MM.1S (cell line): ENCODE results near the gene MRRF.

Experiments
- DNase-seq: peaks from one replicate; pipeline ENCODE4 v3.0.0-alpha.2; 2015
- H2AFZ ChIP-seq: fragments of 300-600 bp; sonication (generic); 2 replicates; pipeline ENCODE4 v1.6.0; 2016; ENCODE audit warnings: antibody characterized with exemption, low read length
- H3F3A ChIP-seq: fragments of 300-600 bp; sonication (generic); 2 replicates; pipeline ENCODE4 v1.6.1; 2016; ENCODE audit warnings: mild to moderate bottlenecking, antibody characterized with exemption, low read length, moderate library complexity, mixed read lengths; ENCODE audit not compliant: insufficient read depth
- H3K27ac ChIP-seq: fragments of 300-600 bp; sonication (generic); 2 replicates; pipeline ENCODE4 v1.5.1; 2016; ENCODE audit warnings: mild to moderate bottlenecking, low read length
- H3K27me3 ChIP-seq: fragments of 300-600 bp; sonication (generic); replicated peaks from 2 replicates; pipeline ENCODE4 v1.6.0; 2016; ENCODE audit warnings: low read length; ENCODE audit not compliant: insufficient read depth
- H3K36me3 ChIP-seq: fragments of 300-600 bp; sonication (generic); replicated peaks from 2 replicates; pipeline ENCODE4 v1.6.1; 2016; ENCODE audit warnings: mild to moderate bottlenecking, low read length, mixed read lengths; ENCODE audit not compliant: insufficient read depth
- H3K4me1 ChIP-seq: fragments of 300-600 bp; sonication (generic); 2 replicates; pipeline ENCODE4 v1.6.1; 2016; ENCODE audit warnings: low read length, mixed read lengths
- H3K4me2 ChIP-seq: fragments of 300-600 bp; sonication (generic); 2 replicates; pipeline ENCODE4 v1.6.0; 2016; ENCODE audit warnings: low read depth, low read length
- H3K4me3 ChIP-seq: fragments of 300-600 bp; sonication (generic); 2 replicates; pipeline ENCODE4 v1.5.1; 2016; ENCODE audit warnings: low read length, mixed read lengths
- H3K79me2 ChIP-seq: fragments of 300-600 bp; sonication (generic); 2 replicates; pipeline ENCODE4 v1.6.1; 2016; ENCODE audit warnings: mixed run types, low read length, mixed read lengths
- H3K9ac ChIP-seq: fragments of 300-600 bp; sonication (generic); 2 replicates; pipeline ENCODE4 v1.6.1; 2016; ENCODE audit warnings: low read length, mixed read lengths
- H3K9me2 ChIP-seq: fragments of 300-600 bp; sonication (generic); replicated peaks from 2 replicates; pipeline ENCODE4 v1.6.1; 2016; ENCODE audit warnings: mild to moderate bottlenecking, low read length, mixed read lengths; ENCODE audit not compliant: insufficient read depth
- H3K9me3 ChIP-seq: fragments of 300-600 bp; sonication (generic); replicated peaks from 2 replicates; pipeline ENCODE4 v1.6.1; 2016; ENCODE audit warnings: mild to moderate bottlenecking, low read length, mixed read lengths; ENCODE audit not compliant: insufficient read depth
- H4K20me1 ChIP-seq: fragments of 300-600 bp; sonication (generic); 2 replicates; pipeline ENCODE4 v1.6.1; 2016; ENCODE audit warnings: mild to moderate bottlenecking, low read length, moderate library complexity, mixed read lengths; ENCODE audit not compliant: insufficient read depth
- EZH2 ChIP-seq: fragments of 300-600 bp; sonication (generic); optimal IDR thresholded peaks from 2 replicates; pipeline ENCODE3; 2017; ENCODE audit warnings: low read depth, mild to moderate bottlenecking, antibody characterized with exemption, low read length, mixed read lengths
- EZH2phosphoT487 ChIP-seq: fragments of 300-600 bp; sonication (generic); IDR thresholded peaks from 2 replicates; pipeline ENCODE4 v1.6.1; 2018; ENCODE audit warnings: antibody characterized with exemption, low read length
- TF ChIP-seq, protein P1 (sequence below): fragments of 300-600 bp; sonication (generic); IDR thresholded peaks from 2 replicates; pipeline ENCODE4 v1.5.1; 2016; ENCODE audit warnings: antibody characterized with exemption, low read length, mixed read lengths

Gene MRRF

DNA sequence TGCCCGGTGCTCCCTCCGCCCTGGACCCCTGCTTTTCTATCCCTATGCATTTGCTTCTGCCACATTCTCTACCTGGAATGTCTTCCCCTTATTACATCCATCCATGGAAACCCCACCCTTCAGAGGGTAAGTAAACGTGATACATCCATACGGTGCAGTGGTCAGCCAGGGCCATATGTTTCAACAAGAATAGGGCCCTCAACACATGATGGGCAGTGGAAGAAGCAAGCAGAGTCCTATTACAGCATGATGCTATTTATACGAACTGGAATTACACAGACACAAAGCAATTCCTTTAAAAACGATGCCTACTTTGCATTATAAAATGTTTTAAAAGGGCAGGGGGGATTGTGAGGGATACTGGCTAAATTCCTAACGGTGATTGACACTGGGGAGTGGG, 68.0 kb downstream of the MRRF start:
- Histone ChIP-seq H3K36me3 (no peaks in the 10 kb centered on the region), H3K27me3 (no peaks in the 10 kb centered on the region), H3K9me2 (no peaks in the 10 kb centered on the region), H3K9ac (no peak overlapping the region), H2AFZ (no peak overlapping the region), H3K27ac (no peak overlapping the region), H3K4me2 (no peak overlapping the region), H4K20me1 (no peaks in the 10 kb centered on the region), H3K4me3 (no peak overlapping the region), H3F3A (no peaks in the 10 kb centered on the region; the same call in 1 of the 2 replicates), H3K9me3 (no peaks in the 10 kb centered on the region), H3K4me1 (no peaks in the 10 kb centered on the region), H3K79me2 (no peaks in the 10 kb centered on the region)
- DNase-seq: no peak
- no peak for TF ChIP-seq EZH2
- TF ChIP-seq, protein P1, sequence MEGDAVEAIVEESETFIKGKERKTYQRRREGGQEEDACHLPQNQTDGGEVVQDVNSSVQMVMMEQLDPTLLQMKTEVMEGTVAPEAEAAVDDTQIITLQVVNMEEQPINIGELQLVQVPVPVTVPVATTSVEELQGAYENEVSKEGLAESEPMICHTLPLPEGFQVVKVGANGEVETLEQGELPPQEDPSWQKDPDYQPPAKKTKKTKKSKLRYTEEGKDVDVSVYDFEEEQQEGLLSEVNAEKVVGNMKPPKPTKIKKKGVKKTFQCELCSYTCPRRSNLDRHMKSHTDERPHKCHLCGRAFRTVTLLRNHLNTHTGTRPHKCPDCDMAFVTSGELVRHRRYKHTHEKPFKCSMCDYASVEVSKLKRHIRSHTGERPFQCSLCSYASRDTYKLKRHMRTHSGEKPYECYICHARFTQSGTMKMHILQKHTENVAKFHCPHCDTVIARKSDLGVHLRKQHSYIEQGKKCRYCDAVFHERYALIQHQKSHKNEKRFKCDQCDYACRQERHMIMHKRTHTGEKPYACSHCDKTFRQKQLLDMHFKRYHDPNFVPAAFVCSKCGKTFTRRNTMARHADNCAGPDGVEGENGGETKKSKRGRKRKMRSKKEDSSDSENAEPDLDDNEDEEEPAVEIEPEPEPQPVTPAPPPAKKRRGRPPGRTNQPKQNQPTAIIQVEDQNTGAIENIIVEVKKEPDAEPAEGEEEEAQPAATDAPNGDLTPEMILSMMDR: no peak
- TF ChIP-seq EZH2phosphoT487: no peak

DNA sequence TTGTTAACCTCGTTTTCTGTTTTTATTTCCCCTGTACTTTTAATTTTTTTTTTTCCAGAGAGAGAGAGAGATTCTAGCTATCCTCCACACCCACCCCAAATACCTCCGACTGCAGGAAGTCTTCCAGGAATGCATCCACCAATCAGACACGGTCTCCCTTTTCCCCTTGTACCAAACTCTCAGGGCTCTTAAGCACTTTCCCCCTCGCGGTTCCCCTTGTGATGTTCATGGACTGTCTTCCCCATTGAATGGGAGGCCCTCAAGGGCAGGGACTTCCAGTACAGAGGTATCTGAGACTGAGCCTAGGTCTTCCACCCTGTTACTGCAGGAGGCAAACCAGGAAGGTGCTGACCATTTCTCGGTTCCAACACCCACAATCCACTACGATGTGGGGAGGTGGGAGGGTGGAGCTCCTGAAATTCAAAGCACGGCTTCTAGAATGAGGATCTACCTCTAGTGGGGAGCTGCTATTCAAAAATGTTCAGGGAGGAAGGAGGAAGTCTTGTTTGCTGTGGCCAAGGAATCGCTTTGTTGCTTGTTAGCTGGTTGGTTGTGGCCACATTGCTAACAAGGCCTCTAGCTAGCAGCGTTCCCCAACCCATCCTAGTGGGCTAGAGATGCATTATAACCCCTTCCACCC, 68.6 kb downstream of the MRRF start:
- Histone ChIP-seq H3K27ac (no peak overlapping the region), H4K20me1 (no peaks in the 10 kb centered on the region), H3K9me2 (no peaks in the 10 kb centered on the region), H3K79me2 (no peaks in the 10 kb centered on the region), H3K27me3 (no peaks in the 10 kb centered on the region), H3F3A (no peaks in the 10 kb centered on the region; the same call in 1 of the 2 replicates), H3K4me2 (no peak overlapping the region), H3K9ac (no peak overlapping the region), H2AFZ (no peak overlapping the region), H3K4me3 (no peak overlapping the region), H3K4me1 (no peaks in the 10 kb centered on the region), H3K9me3 (no peaks in the 10 kb centered on the region), H3K36me3 (no peaks in the 10 kb centered on the region)
- TF ChIP-seq, protein P1: no peak
- TF ChIP-seq EZH2phosphoT487: no peak
- no peak for TF ChIP-seq EZH2
- DNase-seq: no peak

DNA sequence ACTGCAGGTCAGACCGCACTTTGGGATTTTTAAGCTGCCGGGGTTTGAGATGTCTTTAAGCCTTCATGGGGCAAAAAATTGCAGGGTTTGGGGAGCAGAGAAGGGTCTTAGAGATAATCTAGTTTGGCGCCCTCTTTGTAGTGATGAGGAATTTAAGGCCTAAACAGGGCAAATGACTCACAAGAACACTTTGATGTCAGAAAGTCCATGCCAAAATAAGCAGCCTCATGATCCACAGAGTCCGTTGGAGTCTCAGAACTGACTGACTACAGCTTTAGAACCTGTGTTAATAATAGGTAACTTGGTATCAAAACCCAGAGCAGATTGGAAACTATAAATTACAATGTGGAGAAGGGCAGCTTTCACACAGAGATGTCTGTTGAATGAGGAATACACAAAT, 70.2 kb downstream of the MRRF start:
- Histone ChIP-seq H3K9ac (no peak overlapping the region), H3K79me2 (no peaks in the 10 kb centered on the region), H2AFZ (no peak overlapping the region), H3K27ac (no peak overlapping the region), H4K20me1 (no peaks in the 10 kb centered on the region), H3K36me3 (no peaks in the 10 kb centered on the region), H3K27me3 (0 out of 2 replicates have a peak, but pooled peaks cover 3% of the 10 kb centered on the region), H3K4me3 (no peak overlapping the region), H3K4me1 (no peaks in the 10 kb centered on the region), H3K9me3 (no peaks in the 10 kb centered on the region), H3F3A (no peaks in the 10 kb centered on the region; the same call in 1 of the 2 replicates), H3K9me2 (no peaks in the 10 kb centered on the region), H3K4me2 (no peak overlapping the region)
- no peak for TF ChIP-seq EZH2phosphoT487
- DNase-seq: no peak

DNA sequence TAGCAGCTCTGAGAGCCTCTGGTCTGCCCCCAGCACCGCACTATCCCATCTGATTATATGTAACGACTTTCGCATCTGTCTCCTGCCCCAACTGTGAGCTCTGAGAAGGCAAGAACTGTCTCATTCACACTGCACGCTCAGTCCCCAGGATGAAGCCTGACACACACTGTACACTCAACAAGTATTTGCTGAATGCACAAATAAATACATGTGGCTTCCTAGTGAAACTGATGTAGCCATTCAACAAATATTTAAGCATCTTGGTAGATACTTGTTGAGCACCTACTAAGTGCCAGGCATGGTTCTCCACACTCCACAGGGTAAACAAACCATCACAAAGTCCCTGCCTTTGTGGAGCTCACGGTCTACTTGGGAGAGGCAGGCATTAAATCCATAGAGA, 71.5 kb downstream of the MRRF start:
- Histone ChIP-seq H3K4me2 (no peak overlapping the region), H2AFZ (no peak overlapping the region), H3K9ac (no peak overlapping the region), H4K20me1 (no peaks in the 10 kb centered on the region), H3F3A (no peaks in the 10 kb centered on the region; the same call in 1 of the 2 replicates), H3K36me3 (no peaks in the 10 kb centered on the region), H3K9me3 (no peaks in the 10 kb centered on the region), H3K4me3 (no peak overlapping the region), H3K9me2 (no peaks in the 10 kb centered on the region), H3K27ac (no peak overlapping the region), H3K27me3 (0 out of 2 replicates have a peak, but pooled peaks cover 3% of the 10 kb centered on the region), H3K4me1 (no peaks in the 10 kb centered on the region), H3K79me2 (no peaks in the 10 kb centered on the region)
- DNase-seq: no peak
- TF ChIP-seq, protein P1: no peak
- TF ChIP-seq EZH2phosphoT487: no peak
- no peak for TF ChIP-seq EZH2
